Right lobe of liver (tissue), 6 donors: ENCODE results near the gene SHC3. TPM values are rescaled to one million over a fixed set of nuclear protein-coding genes. Genes with fewer than 3 reads are reported as not detected.

ENCODE experiments used
- ATAC-seq, 4 donors: fragments of 200-7000 bp; cut with Tn5 transposase; one replicate each; pipeline ENCODE4 v1.9.1; 2020; ENCODE audit warnings: mild to moderate bottlenecking in 4 of 4, moderate library complexity in 4 of 4
- DNase-seq, 3 donors: peaks; one replicate each; pipeline ENCODE4 v3.0.0-alpha.2; 2020
- H3K27ac ChIP-seq, 3 donors: fragments of 200-600 bp; one replicate each; pipeline ENCODE4 v1.8.0; 2022
- H3K27me3 ChIP-seq, 2 donors: fragments of 200-600 bp; one replicate each; pipeline ENCODE4 v1.8.0; 2022
- H3K36me3 ChIP-seq, 4 donors: fragments of 200-600 bp; sonication (generic) in 1 of 4; one replicate each; pipeline versions ENCODE4 v1.5.1 to v1.8.0; 2017 to 2022; ENCODE audit warnings: control low read depth in 1 of 4
- H3K4me1 ChIP-seq, 4 donors: fragments of 200-600 bp; sonication (generic) in 1 of 4; one replicate each; pipeline versions ENCODE4 v1.5.1 to v1.8.0; 2017 to 2022; ENCODE audit warnings: control low read depth in 1 of 4
- H3K4me3 ChIP-seq, 3 donors: fragments of 200-600 bp; one replicate each; pipeline ENCODE4 v1.8.0; 2022
- H3K9me3 ChIP-seq, 4 donors: fragments of 200-600 bp; sonication (generic) in 1 of 4; one replicate each; pipeline versions ENCODE4 v1.5.1 to v1.8.0; 2017 to 2022; ENCODE audit warnings: control low read depth in 1 of 4
- CTCF ChIP-seq, 4 donors: fragments of 200-600 bp in 3 of 4; fragments of 450-650 bp in 1 of 4; IDR thresholded peaks; one replicate each; pipeline versions ENCODE4 v1.5.1 to v1.8.0; 2016 to 2022; ENCODE audit warnings: antibody characterized with exemption in 4 of 4, mild to moderate bottlenecking in 2 of 4
- POLR2A ChIP-seq: fragments of 450-650 bp; IDR thresholded peaks from one replicate; pipeline ENCODE4 v1.6.1; 2017; ENCODE audit warnings: antibody characterized with exemption, mild to moderate bottlenecking
- WGBS: methylation state at CpG from one replicate; pipeline ENCODE4 v1.1.6; 2018; ENCODE audit warnings: low coverage, low lambda C conversion rate; ENCODE audit not compliant: insufficient coverage; ENCODE audit errors: missing lambda C conversion rate; 5-methylcytosine and 5-hydroxymethylcytosine counted together
- intact Hi-C, 2 donors: fragments of 100-400 bp; cut with DNase I; formaldehyde crosslinking; loops; one replicate each; pipeline versions ENCODE4 v1.11.2 to v1.14.1; 2022
- total RNA-seq, 6 experiments: library from RNA; depleted of rRNA in 2 of 6; stranded (reverse); fragments of >200 nt in 2 of 6; fragmentation: NEBNext Ultra II Directional in 3 of 6; extraction: Animal tissue kit (Norgen Biotek cat#: 25700) in 3 of 6; gene quantifications; one replicate each; pipeline versions ENCODE4 v1.1.0 to v1.2.4, GENCODE V29; 2016 to 2023
- donor health status: DM: no; HTN: yes; CAD: no.
- donor health status: DM: no; HTN: no; CAD: no.
- donor health status: DM: no; HTN: no; CAD: no.
- donor health status: DM: no; HTN: yes; CAD: no.
- donor health status: DM: no; HTN: yes; CAD: no.

SHC3 gene
- total RNA-seq, 6 experiments from 2014 or later = 0.05 to 0.35 (median 0.17) TPM

GRCh38 chr9:88995200-88995577 is 183.4 kb downstream of the SHC3 start:
- no peaks in the 10 kb centered on the region for H3K36me3 ChIP-seq
- 72% methylated on average over 6 of the region's 6 CpGs for WGBS
- H3K27ac ChIP-seq = no peak overlapping the region
- H3K9me3 ChIP-seq = no peaks in the 10 kb centered on the region
- TF ChIP-seq POLR2A = no peak
- TF ChIP-seq CTCF (IDR thresholded peaks at IDR 0.05) = no peak
- H3K4me1 ChIP-seq = peaks cover 0 to 29% (median 0%) of the 10 kb centered on the region in 4 donors
- intact Hi-C loops = no loop called here
- no peak overlapping the region for H3K4me3 ChIP-seq
- peaks cover 0 to 6% of the 10 kb centered on the region in 2 donors for H3K27me3 ChIP-seq
- ATAC-seq (no peak), DNase-seq (no peak)

- no peak overlapping the region for H3K4me3 ChIP-seq
- intact Hi-C loops = no loop called here
- no peaks in the 10 kb centered on the region for H3K36me3 ChIP-seq
- H3K27me3 ChIP-seq = peaks cover 0 to 6% of the 10 kb centered on the region in 2 donors
- ATAC-seq (no peak), DNase-seq (no peak)
- TF ChIP-seq CTCF (IDR thresholded peaks at IDR 0.05) (no peak), POLR2A (no peak)
- 63% methylated on average over 8 of the region's 9 CpGs for WGBS
- no peaks in the 10 kb centered on the region for H3K9me3 ChIP-seq
- H3K4me1 ChIP-seq = peaks cover 0 to 29% (median 0%) of the 10 kb centered on the region in 4 donors
- no peak overlapping the region for H3K27ac ChIP-seq
Measured at GRCh38 chr9:88994469-88995199, 184.0 kb downstream of the SHC3 start.

- 88% methylated on average over 9 of the region's 14 CpGs for WGBS
- no peak for ATAC-seq
- Histone ChIP-seq H3K4me3 (no peak overlapping the region), H3K36me3 (no peaks in the 10 kb centered on the region), H3K4me1 (peaks cover 0 to 29% (median 0%) of the 10 kb centered on the region in 4 donors), H3K27ac (peak overlapping the region in 2 of 3 donors; percentile 8 to 34), H3K9me3 (no peaks in the 10 kb centered on the region), H3K27me3 (peaks cover 0 to 6% of the 10 kb centered on the region in 2 donors)
- DNase-seq = no peak
- no peak for TF ChIP-seq CTCF (IDR thresholded peaks at IDR 0.05)
- no peak for TF ChIP-seq POLR2A
- intact Hi-C loops = no loop called here
Measured at GRCh38 chr9:88993871-88994460, 184.7 kb downstream of the SHC3 start.

GRCh38 chr9:88993327-88993726 is 185.3 kb downstream of the SHC3 start:
- Histone ChIP-seq H3K27me3 (peaks cover 0 to 6% of the 10 kb centered on the region in 2 donors), H3K4me3 (no peak overlapping the region), H3K27ac (peak overlapping the region in 2 of 3 donors; percentile 8 to 34), H3K36me3 (no peaks in the 10 kb centered on the region), H3K9me3 (no peaks in the 10 kb centered on the region), H3K4me1 (peaks cover 0 to 29% (median 0%) of the 10 kb centered on the region in 4 donors)
- ATAC-seq (peak; percentile 83 to 85 (median 84)), DNase-seq (peak; percentile 49 to 74 (median 62))
- intact Hi-C loops = no loop called here
- TF ChIP-seq CTCF (IDR thresholded peaks at IDR 0.05) = no peak
- TF ChIP-seq POLR2A = no peak
- WGBS = 33% methylated on average over 2 of the region's 2 CpGs
